ENCODE results near the gene DAGLB.
"Not testable (repeated sequence)": the region's sequence is repeated elsewhere in the genome, so short reads cannot be mapped to it uniquely, and the experiment has no call there.

Gene DAGLB

GRCh38 chr7:6399351-6399750 is 48.4 kb downstream of the DAGLB start:
- H3K4me3 ChIP-seq (ENCODE audit: control insufficient read depth, low read depth, low read length): no peak overlapping the region
- no peak for DNase-seq (ENCODE audit: low read depth)
- no peak for TF ChIP-seq CTCF (IDR thresholded peaks at IDR 0.05; ENCODE audit: control insufficient read depth, insufficient read depth, low read depth, low read length, missing control alignments)

- no peak for DNase-seq (ENCODE audit: low read depth)
- H3K4me3 ChIP-seq (ENCODE audit: control insufficient read depth, low read depth, low read length): no peak overlapping the region
- no peak for TF ChIP-seq CTCF (IDR thresholded peaks at IDR 0.05; ENCODE audit: control insufficient read depth, insufficient read depth, low read depth, low read length, missing control alignments)
Measured at GRCh38 chr7:6398943-6399342, 48.8 kb downstream of the DAGLB start.

GRCh38 chr7:6397759-6398495 is 49.8 kb downstream of the DAGLB start:
- DNase-seq (ENCODE audit: low read depth); H3K4me3 ChIP-seq (ENCODE audit: control insufficient read depth, low read depth, low read length): not testable (repeated sequence)

- DNase-seq (ENCODE audit: low read depth): no peak
- H3K4me3 ChIP-seq (ENCODE audit: control insufficient read depth, low read depth, low read length): no peak overlapping the region
- TF ChIP-seq CTCF (IDR thresholded peaks at IDR 0.05; ENCODE audit: control insufficient read depth, insufficient read depth, low read depth, low read length, missing control alignments): no peak
Measured at GRCh38 chr7:6395898-6396595, 51.7 kb downstream of the DAGLB start.

- no peak overlapping the region for H3K4me3 ChIP-seq (ENCODE audit: control insufficient read depth, low read depth, low read length)
- TF ChIP-seq CTCF (IDR thresholded peaks at IDR 0.05; ENCODE audit: control insufficient read depth, insufficient read depth, low read depth, low read length, missing control alignments): no peak
- DNase-seq (ENCODE audit: low read depth): no peak
Measured at GRCh38 chr7:6394114-6394513, 53.6 kb downstream of the DAGLB start.

- TF ChIP-seq CTCF (IDR thresholded peaks at IDR 0.05; ENCODE audit: control insufficient read depth, insufficient read depth, low read depth, low read length, missing control alignments): no peak
- DNase-seq (ENCODE audit: low read depth): no peak
- H3K4me3 ChIP-seq (ENCODE audit: control insufficient read depth, low read depth, low read length): no peak overlapping the region
Measured at GRCh38 chr7:6393667-6394056, 54.1 kb downstream of the DAGLB start.

All from AG09309 (cell line).